H1 (cell line): Measurements from ENCODE around the gene PDF. TPM values are rescaled to one million over a fixed set of nuclear protein-coding genes. Genes with fewer than 3 reads are reported as not detected.

Source experiments
- CTCF ChIA-PET: fragments of 300-600 bp; sonication (Branson Sonifier 250); formaldehyde crosslinking; loops from one replicate; lab custom pipeline; 2021; ENCODE audit not compliant: partially characterized antibody; lab: Charles Lee
- POLR2A ChIA-PET: fragments of 300-600 bp; sonication (Branson Sonifier 250); formaldehyde crosslinking; loops from one replicate; lab custom pipeline; 2021; ENCODE audit warnings: inconsistent platforms; ENCODE audit not compliant: partially characterized antibody; lab: Charles Lee
- DNase-seq, 2 experiments: peaks; one replicate each; pipeline versions ENCODE4 v3.0.0 to v3.0.0-alpha.2; 2010 to 2022; ENCODE audit warnings: low spot score in 2 of 2, low read depth in 1 of 2, mixed read lengths in 1 of 2
- FAIRE-seq: peaks from 2 replicates; lab custom pipeline; 2011; peaks lifted over from hg19 to GRCh38; lab: Jason Lieb, UNC
- H2AFZ ChIP-seq: 2 replicates; pipeline ENCODE4 v1.8.1; 2012; ENCODE audit warnings: low read length, inconsistent platforms
- H2AK5ac ChIP-seq: 2 replicates; pipeline ENCODE4 v1.6.1; 2013; ENCODE audit warnings: low read depth, low read length
- H2BK120ac ChIP-seq: replicated peaks from 2 replicates; pipeline ENCODE3; 2013; ENCODE audit warnings: low read depth, low read length, inconsistent platforms
- H2BK12ac ChIP-seq: 2 replicates; pipeline ENCODE4 v1.6.1; 2013; ENCODE audit warnings: low read depth, low read length
- H2BK15ac ChIP-seq: 2 replicates; pipeline ENCODE4 v1.6.1; 2013; ENCODE audit warnings: low read length
- H2BK20ac ChIP-seq: 2 replicates; pipeline ENCODE4 v1.6.1; 2013; ENCODE audit warnings: low read length
- H2BK5ac ChIP-seq: 2 replicates; pipeline ENCODE4 v1.6.1; 2013; ENCODE audit warnings: low read depth, low read length
- H3K14ac ChIP-seq: 2 replicates; pipeline ENCODE4 v1.6.1; 2013; ENCODE audit warnings: inconsistent platforms; ENCODE audit not compliant: insufficient read length
- H3K18ac ChIP-seq: 2 replicates; pipeline ENCODE4 v1.6.1; 2013; ENCODE audit warnings: low read length; ENCODE audit errors: extremely low read depth
- H3K23ac ChIP-seq: 2 replicates; pipeline ENCODE4 v1.6.1; 2013; ENCODE audit warnings: inconsistent platforms; ENCODE audit not compliant: insufficient read length
- H3K23me2 ChIP-seq: 2 replicates; pipeline ENCODE4 v1.6.1; 2013; ENCODE audit warnings: low read depth, low read length
- H3K27ac ChIP-seq: 2 replicates; pipeline ENCODE4 v1.6.1; 2011; ENCODE audit warnings: low read depth, low read length, inconsistent platforms
- H3K27me3 ChIP-seq, 4 experiments: replicated peaks in 1 of 4; 1 replicate in 1 of 4; 2 replicates in 3 of 4; pipeline versions ENCODE4 v1.6.1 to v1.8.1; 2011 to 2013; ENCODE audit warnings: low read length in 3 of 4, mild to moderate bottlenecking in 3 of 4, inconsistent platforms in 2 of 4, mixed read lengths in 2 of 4, moderate library complexity in 1 of 4; ENCODE audit not compliant: control insufficient read depth in 3 of 4, insufficient read depth in 3 of 4; ENCODE audit errors: extremely low read depth in 1 of 4
- H3K36me3 ChIP-seq, 4 experiments: 2 replicates each; pipeline versions ENCODE4 v1.6.1 to v1.8.1; 2011 to 2013; ENCODE audit warnings: mild to moderate bottlenecking in 4 of 4, low read length in 3 of 4, moderate library complexity in 2 of 4, control low read depth in 1 of 4, inconsistent platforms in 1 of 4; ENCODE audit not compliant: insufficient read depth in 4 of 4, control insufficient read depth in 2 of 4
- H3K4ac ChIP-seq: replicated peaks from 2 replicates; pipeline ENCODE3; 2013; ENCODE audit warnings: low read length, low read depth, mixed read lengths, inconsistent platforms; ENCODE audit not compliant: insufficient read length
- H3K4me1 ChIP-seq, 4 experiments: replicated peaks in 1 of 4; 1 replicate in 1 of 4; 2 replicates in 3 of 4; pipeline versions ENCODE4 v1.6.1 to v1.8.1; 2011 to 2013; ENCODE audit warnings: low read length in 3 of 4, inconsistent platforms in 2 of 4, mixed read lengths in 1 of 4; ENCODE audit not compliant: insufficient read depth in 4 of 4, control insufficient read depth in 3 of 4
- H3K4me2 ChIP-seq, 2 experiments: 2 replicates each; pipeline versions ENCODE4 v1.6.1 to v1.8.1; 2011 to 2013; ENCODE audit warnings: low read depth in 2 of 2, low read length in 2 of 2, control low read depth in 1 of 2, inconsistent platforms in 1 of 2, mild to moderate bottlenecking in 1 of 2; ENCODE audit not compliant: insufficient read depth in 1 of 2
- H3K4me3 ChIP-seq, 4 experiments: fragments of 200-600, 300-600 bp in 1 of 4; sonication (generic), shearing (Covaris generic), sonication (Bioruptor Twin) in 1 of 4; 2 replicates each; pipeline versions ENCODE4 v1.5.1 to v1.8.1; 2011 to 2016; ENCODE audit warnings: low read length in 4 of 4, low read depth in 3 of 4, control low read depth in 2 of 4, inconsistent platforms in 2 of 4, mild to moderate bottlenecking in 2 of 4, mixed read lengths in 1 of 4, moderate library complexity in 1 of 4; ENCODE audit not compliant: insufficient read depth in 2 of 4; ENCODE audit errors: extremely low read depth in 1 of 4
- H3K56ac ChIP-seq: replicated peaks from 2 replicates; pipeline ENCODE3; 2013; ENCODE audit warnings: low read depth, mild to moderate bottlenecking, mixed read lengths, low read length, inconsistent platforms; ENCODE audit not compliant: insufficient read length
- H3K79me1 ChIP-seq: 2 replicates; pipeline ENCODE4 v1.6.1; 2013; ENCODE audit warnings: low read depth, low read length, control low read depth
- H3K79me2 ChIP-seq, 2 experiments: 2 replicates each; pipeline versions ENCODE4 v1.6.1 to v1.8.1; 2012 to 2013; ENCODE audit warnings: low read length in 2 of 2, mild to moderate bottlenecking in 2 of 2, inconsistent platforms in 1 of 2; ENCODE audit not compliant: insufficient read depth in 2 of 2, control insufficient read depth in 1 of 2
- H3K9ac ChIP-seq, 4 experiments: replicated peaks in 1 of 4; 1 replicate in 1 of 4; 2 replicates in 3 of 4; pipeline versions ENCODE4 v1.6.1 to v1.8.1; 2011 to 2013; ENCODE audit warnings: low read depth in 3 of 4, low read length in 3 of 4, control low read depth in 2 of 4, mild to moderate bottlenecking in 2 of 4, moderate library complexity in 2 of 4, inconsistent platforms in 1 of 4; ENCODE audit errors: extremely low read depth in 1 of 4
- H3K9me3 ChIP-seq, 2 experiments: 2 replicates each; pipeline versions ENCODE4 v1.6.1 to v1.8.1; 2012 to 2013; ENCODE audit warnings: mild to moderate bottlenecking in 2 of 2, moderate library complexity in 2 of 2, control low read depth in 1 of 2, inconsistent platforms in 1 of 2, low read depth in 1 of 2, low read length in 1 of 2, mixed read lengths in 1 of 2; ENCODE audit not compliant: insufficient read depth in 2 of 2
- H4K20me1 ChIP-seq, 2 experiments: replicated peaks in 1 of 2; 2 replicates each; pipeline versions ENCODE3 to v1.8.1; 2011 to 2013; ENCODE audit warnings: inconsistent platforms in 2 of 2, low read length in 2 of 2, mild to moderate bottlenecking in 1 of 2; ENCODE audit not compliant: insufficient read depth in 2 of 2, control insufficient read depth in 1 of 2
- H4K5ac ChIP-seq: 2 replicates; pipeline ENCODE4 v1.6.1; 2013; ENCODE audit warnings: low read length, low read depth, mixed read lengths, inconsistent platforms; ENCODE audit not compliant: insufficient read length
- H4K8ac ChIP-seq: 2 replicates; pipeline ENCODE4 v1.8.0; 2013; ENCODE audit warnings: mild to moderate bottlenecking, moderate library complexity, low read length, inconsistent platforms; ENCODE audit not compliant: insufficient read depth; ENCODE audit errors: extremely low read depth
- H4K91ac ChIP-seq: replicated peaks from 2 replicates; pipeline ENCODE3; 2013; ENCODE audit warnings: low read length, mixed read lengths, inconsistent platforms; ENCODE audit not compliant: insufficient read length
- BRCA1 ChIP-seq: IDR thresholded peaks from 2 replicates; pipeline ENCODE4 v1.6.1; 2012; ENCODE audit warnings: low read depth, low read length, improper control_type of control experiment
- CREB1 ChIP-seq: IDR thresholded peaks from 2 replicates; pipeline ENCODE4 v1.6.1; 2012; ENCODE audit warnings: inconsistent platforms
- JUN ChIP-seq: IDR thresholded peaks from 2 replicates; pipeline ENCODE4 v1.6.1; 2011; ENCODE audit warnings: low read depth, mild to moderate bottlenecking, improper control_type of control experiment, low read length
- RXRA ChIP-seq: IDR thresholded peaks from 2 replicates; pipeline ENCODE4 v1.6.1; 2011; ENCODE audit warnings: low read depth, mild to moderate bottlenecking, low read length, moderate library complexity; ENCODE audit not compliant: insufficient read depth
- WGBS, 2 experiments: shearing (Covaris generic) in 1 of 2; methylation state at CpG; one replicate each; pipeline versions ENCODE4 v1.1.6 to v1.1.7; 2013 to 2015; ENCODE audit warnings: low lambda C conversion rate in 2 of 2, mixed read lengths in 2 of 2, inconsistent platforms in 1 of 2, low coverage in 1 of 2, missing lambda C conversion rate in 1 of 2; ENCODE audit not compliant: insufficient replicate concordance in 2 of 2, insufficient coverage in 1 of 2, insufficient read length in 1 of 2; ENCODE audit errors: extremely low coverage in 1 of 2, missing lambda C conversion rate in 1 of 2; 5-methylcytosine and 5-hydroxymethylcytosine counted together
- polyA plus RNA-seq, 7 experiments: library from polyadenylated mRNA; depleted of rRNA in 3 of 7; stranded (reverse) in 5 of 7; unstranded in 2 of 7; fragments of >200 nt in 5 of 7; fragments of 200-250 nt in 2 of 7; gene quantifications; 1 replicate in 5 of 7; 2 replicates in 1 of 7; 4 replicates in 1 of 7; pipeline versions ENCODE4 v1.2.1 to v1.2.3, GENCODE V29; 2011 to 2013; ENCODE audit warnings: missing spikeins in 2 of 7, mixed read lengths in 2 of 7
- total RNA-seq: library from RNA; stranded (reverse); fragmentation: NEBNext Ultra II Directional; extraction: Animal tissue kit (Norgen Biotek cat#: 25700); gene quantifications from 2 replicates; pipeline ENCODE4 v1.2.1, GENCODE V29; 2021

PDF gene
- total and polyA plus RNA-seq, 2 of the 8 experiments (the other 6 are each of a cell fraction or from before 2014, with no cell fraction given): 17.7 to 23.9 TPM

GRCh38 chr16:69378036-69378435 lies 47.6 kb upstream of the PDF start:
- no peaks in the 10 kb centered on the region for H3K9me3 ChIP-seq
- H3K14ac ChIP-seq: no peak overlapping the region
- no peak overlapping the region for H2BK20ac ChIP-seq
- H4K20me1 ChIP-seq: peaks cover 0 to 2% of the 10 kb centered on the region in 2 experiments
- no peak overlapping the region for H3K56ac ChIP-seq
- H2BK15ac ChIP-seq: no peak overlapping the region
- H3K23me2 ChIP-seq: no peaks in the 10 kb centered on the region
- FAIRE-seq: no peak
- H4K91ac ChIP-seq: no peak overlapping the region
- no peak overlapping the region for H4K5ac ChIP-seq
- POLR2A ChIA-PET: interaction anchor here (0.6 to 1.2 kb wide), 4 partner anchors 10 to 376 kb away, joined by 3 read pairs; no protein-coding TSS in a partner anchor
- no peak overlapping the region for H3K9ac ChIP-seq
- H3K36me3 ChIP-seq: peaks cover 12 to 46% (median 30%) of the 10 kb centered on the region in 4 experiments
- no peak overlapping the region for H2BK12ac ChIP-seq
- WGBS, 2 experiments: 100% methylated on average over 1 of the region's 1 CpG; no CpG with 5 or more reads in 1 of the 2 experiments
- H3K4me1 ChIP-seq: no peaks in the 10 kb centered on the region
- no peaks in the 10 kb centered on the region for H3K79me1 ChIP-seq
- no peak overlapping the region for H2AK5ac ChIP-seq
- H4K8ac ChIP-seq: no peak overlapping the region
- CTCF ChIA-PET: interaction anchor here (0.5 kb wide), 1 partner anchor 17 kb away, joined by 3 read pairs; no protein-coding TSS in a partner anchor
- no peak overlapping the region for H3K27ac ChIP-seq
- H2AFZ ChIP-seq: no peak overlapping the region
- H3K18ac ChIP-seq: no peak overlapping the region
- H2BK120ac ChIP-seq: no peak overlapping the region
- no peak for DNase-seq
- no peak overlapping the region for H3K23ac ChIP-seq
- H3K4me3 ChIP-seq: no peak overlapping the region
- no peak overlapping the region for H2BK5ac ChIP-seq
- no peaks in the 10 kb centered on the region for H3K27me3 ChIP-seq
- no peak overlapping the region for H3K4ac ChIP-seq
- no peak overlapping the region for H3K4me2 ChIP-seq
- H3K79me2 ChIP-seq: peaks cover 0 to 13% of the 10 kb centered on the region in 2 experiments; a peak in 1 of 4 replicates
- TF ChIP-seq RXRA: no peak
- no peak for TF ChIP-seq BRCA1
- TF ChIP-seq JUN: no peak
- no peak for TF ChIP-seq CREB1
